Stimulated activated CD8-positive, alpha-beta memory T cell treated with anti-CD3 and anti-CD28 coated beads, Interleukin-4, amount 100 ng/mL, for 24 hours (primary cell): ENCODE results near the gene NBPF4.
"Not testable (repeated sequence)": the region's sequence is repeated elsewhere in the genome, so short reads cannot be mapped to it uniquely, and the experiment has no call there.

Source experiments
- DNase-seq: peaks from one replicate; pipeline ENCODE4 v3.0.0-alpha.2; 2020; ENCODE audit warnings: low read depth

Gene NBPF4, protein sequence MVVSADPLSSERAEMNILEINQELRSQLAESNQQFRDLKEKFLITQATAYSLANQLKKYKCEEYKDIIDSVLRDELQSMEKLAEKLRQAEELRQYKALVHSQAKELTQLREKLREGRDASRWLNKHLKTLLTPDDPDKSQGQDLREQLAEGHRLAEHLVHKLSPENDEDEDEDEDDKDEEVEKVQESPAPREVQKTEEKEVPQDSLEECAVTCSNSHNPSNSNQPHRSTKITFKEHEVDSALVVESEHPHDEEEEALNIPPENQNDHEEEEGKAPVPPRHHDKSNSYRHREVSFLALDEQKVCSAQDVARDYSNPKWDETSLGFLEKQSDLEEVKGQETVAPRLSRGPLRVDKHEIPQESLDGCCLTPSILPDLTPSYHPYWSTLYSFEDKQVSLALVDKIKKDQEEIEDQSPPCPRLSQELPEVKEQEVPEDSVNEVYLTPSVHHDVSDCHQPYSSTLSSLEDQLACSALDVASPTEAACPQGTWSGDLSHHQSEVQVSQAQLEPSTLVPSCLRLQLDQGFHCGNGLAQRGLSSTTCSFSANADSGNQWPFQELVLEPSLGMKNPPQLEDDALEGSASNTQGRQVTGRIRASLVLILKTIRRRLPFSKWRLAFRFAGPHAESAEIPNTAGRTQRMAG

DNA sequence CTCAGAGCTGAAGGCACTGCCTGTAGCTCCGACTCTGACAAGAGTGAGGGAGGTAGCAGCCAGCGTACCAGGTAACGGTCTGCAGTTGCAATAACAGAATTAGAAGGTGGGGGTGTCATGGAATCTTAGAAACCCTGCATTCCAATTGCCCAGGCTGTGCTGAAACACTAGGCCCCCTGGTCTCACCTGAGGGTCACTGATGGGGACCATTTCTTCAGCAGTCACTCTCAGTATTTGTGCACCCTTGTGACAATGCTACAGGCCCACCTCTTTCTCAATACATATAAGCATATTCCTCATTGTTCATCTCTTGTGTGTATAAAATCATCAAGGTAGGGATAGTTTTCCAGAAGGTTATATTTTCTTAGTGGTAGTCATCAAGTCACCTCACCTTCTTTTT is at the start of gene NBPF4:
TSS of gene NBPF4 (minus strand) at position 101 of the 400 bp plus-strand sequence. CDS start 315 bp downstream, outside the sequence.
- DNase-seq, result not testable (repeated sequence)

DNA sequence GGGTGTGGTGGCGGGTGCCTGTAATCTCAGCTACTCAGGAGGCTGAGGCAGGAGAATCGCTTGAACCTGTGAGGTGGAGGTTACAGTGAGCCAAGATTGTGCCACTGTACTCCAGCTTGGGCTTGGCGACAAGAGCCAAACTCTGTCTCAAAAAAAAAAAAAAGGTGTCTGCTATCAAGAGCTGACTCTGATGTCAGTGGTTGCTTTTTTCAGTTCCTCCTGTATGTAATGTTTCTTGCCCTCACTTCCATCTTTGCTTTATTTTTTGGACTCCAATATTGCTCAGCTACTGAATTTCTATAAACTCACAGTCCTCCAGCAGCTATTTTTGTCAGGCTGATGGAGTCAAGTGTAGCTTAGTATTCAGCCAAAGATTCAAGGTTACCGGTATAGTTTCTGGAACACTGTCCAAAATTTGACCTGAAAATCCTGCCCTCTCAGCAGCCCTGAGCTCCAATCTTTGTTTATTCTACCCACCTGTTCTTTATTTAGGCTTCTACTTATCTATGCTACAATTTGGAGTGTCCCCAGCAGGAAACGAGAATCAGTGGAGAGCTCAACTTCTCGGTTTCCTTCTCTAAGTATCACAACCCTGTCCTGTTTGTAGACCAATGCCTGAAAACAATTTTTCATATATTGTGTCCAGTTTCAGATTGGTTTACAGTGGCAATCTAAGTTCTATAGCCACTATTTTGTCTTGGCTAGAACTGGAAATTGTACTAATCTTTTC is 38.8 kb upstream of the NBPF4 start:
- not testable (repeated sequence) for DNase-seq

DNA sequence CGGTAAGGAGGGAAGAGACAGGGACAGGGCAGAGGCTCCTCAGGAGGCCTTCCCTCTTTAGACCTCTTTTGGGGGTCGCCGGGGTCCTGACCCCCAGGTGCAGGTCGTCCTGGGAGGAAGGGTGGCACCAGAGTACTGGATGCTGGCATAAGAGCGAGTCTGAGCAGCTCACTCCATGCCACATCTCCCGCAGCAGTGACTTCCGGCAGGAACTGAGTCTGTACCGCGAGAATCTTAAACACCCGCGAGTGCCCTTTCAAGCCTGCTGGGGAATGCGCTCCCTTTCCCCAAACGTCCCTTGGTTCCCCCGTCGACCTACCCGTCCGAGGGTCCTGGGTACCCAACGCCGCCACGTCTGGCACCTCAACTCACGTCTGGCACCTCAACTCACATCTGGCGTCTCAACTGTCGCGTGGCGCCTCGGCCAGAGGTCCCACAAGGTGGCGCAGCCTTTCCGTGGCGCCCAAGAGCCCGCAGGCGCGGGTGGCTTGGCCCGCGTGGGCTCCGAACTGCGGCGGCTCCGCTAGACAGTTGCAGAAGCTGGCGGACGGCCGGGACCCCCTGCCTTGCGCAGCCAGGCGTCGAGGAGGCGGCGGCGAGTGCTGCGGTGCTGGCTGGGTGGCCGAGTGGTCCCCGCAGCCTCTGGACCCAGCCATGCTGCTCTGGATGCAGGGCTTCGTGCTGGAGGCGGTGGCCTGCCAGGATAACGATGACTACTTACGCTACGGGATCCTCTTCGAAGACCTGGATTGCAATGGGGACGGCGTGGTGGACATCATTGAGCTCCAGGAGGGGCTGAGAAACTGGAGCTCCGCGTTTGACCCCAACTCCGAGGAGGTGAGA is 28.8 kb upstream of the NBPF4 start:
- not testable (repeated sequence) for DNase-seq

- not testable (repeated sequence) for DNase-seq
Observed at GRCh38 chr1:108267097-108267496, 23.2 kb upstream of the NBPF4 start.

DNA sequence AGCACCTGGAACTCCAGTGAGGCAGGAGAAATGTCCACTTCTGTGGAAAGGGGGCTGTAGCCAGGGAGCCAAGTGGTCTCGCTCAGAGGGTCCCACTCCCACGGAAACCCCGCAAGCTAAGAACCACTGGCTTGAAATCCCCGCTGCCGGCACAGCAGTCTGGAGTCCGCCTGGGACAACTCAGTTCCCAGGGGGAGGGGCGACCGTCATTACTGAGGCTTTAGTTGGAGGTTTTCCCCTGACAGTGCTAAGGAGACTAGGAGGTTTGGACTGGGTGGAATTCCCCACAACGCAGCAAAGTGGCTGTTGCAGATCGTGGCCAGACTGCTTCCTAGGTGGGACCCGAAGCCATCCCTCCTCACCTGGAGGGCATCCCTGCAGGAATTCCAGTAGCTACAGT is 18.1 kb upstream of the NBPF4 start:
- DNase-seq, result not testable (repeated sequence)

- not testable (repeated sequence) for DNase-seq
Observed at GRCh38 chr1:108261519-108261918, 17.6 kb upstream of the NBPF4 start.

DNA sequence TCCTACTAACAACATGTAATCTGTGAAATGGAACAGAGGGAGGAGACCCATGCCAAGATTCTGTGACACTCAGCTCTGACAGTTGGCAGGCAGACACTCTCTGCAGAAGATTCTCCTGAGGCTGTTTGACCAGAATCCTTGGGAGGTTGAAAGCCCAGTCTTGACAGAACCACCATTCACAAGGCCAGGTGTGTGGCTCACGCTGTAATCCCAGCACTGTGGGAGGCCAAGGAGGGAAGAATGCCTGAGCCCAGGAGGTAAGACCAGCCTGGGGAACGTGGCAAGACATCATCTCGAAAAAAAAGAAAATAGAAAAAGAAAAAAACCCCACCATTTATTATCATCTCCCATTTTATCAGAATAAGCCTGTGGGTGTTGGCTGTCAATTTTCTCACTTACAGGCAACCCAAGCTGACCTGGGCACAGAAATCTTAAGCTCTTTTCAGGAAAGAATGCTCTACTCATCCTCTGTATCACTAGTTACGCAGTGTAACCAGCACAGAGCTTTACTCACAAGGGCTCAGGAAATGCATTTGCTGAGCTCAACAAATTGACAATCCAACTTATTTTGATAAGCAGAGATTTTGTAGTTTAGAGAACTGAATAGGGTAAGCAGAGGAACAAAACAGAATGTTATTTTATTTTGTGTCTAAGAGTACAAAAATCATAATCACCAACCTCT is 16.8 kb upstream of the NBPF4 start:
- DNase-seq, result not testable (repeated sequence)

DNA sequence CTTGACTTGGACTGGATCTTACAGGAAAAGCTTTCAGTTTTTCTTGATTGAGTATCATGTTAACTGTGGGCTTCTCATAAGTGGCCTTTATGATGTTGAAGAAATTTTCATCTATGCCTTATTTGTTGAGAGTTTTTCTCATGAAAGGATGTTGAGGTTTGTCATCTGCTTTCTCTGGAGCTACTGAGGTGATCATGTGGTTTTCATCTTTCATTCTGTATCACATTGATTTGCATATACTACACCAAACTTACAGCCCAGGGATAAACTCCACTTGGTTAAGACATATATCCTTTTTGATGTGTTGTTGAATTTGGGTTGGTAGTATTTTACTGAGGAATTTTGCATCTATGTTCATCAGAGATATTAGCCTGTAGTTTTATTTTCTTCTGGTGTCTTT is 11.6 kb upstream of the NBPF4 start:
- DNase-seq, result not testable (repeated sequence)

DNA sequence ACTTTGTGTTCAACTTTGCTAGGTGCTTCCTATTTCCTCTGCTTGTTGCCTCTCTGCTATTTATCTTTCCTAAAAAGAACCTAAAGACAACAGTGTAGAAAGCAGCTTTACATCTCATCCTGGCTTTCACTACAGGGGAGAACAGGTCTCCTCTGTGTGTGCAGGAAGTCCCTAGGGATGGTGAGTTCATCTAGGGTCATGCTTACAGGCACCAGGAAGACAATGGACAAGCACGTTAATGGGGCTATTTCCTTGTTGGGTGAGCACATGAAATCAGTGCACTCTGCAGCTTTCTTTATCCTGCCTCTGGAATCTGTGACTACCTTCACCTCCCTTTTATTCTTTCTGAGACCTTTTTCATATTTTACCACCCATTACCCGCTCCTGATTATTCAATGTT is 4.5 kb downstream of the NBPF4 start:
- DNase-seq, result not testable (repeated sequence)

DNA sequence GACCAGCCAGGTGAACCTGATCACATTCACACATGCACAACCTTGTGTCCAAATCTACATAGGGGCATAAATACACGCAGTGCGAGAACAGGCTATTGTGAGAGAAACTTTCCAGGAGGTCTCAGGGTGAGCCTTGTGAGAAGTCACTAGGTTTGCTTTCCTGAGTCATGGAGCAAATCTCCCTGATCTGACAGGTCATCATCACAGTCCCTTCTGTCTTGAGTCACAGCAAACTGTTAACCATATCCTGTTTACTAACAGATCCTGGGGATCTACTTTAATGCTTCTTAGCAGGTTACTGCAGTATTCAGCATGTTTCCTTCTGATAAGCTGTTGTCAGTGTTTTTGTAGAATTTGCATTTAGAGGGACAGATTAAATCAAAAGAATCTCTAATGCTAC is 8.6 kb downstream of the NBPF4 start:
- DNase-seq, result not testable (repeated sequence)

GRCh38 chr1:108232183-108232582 is 11.7 kb downstream of the NBPF4 start:
- DNase-seq, result not testable (repeated sequence)

- not testable (repeated sequence) for DNase-seq
Observed at GRCh38 chr1:108229976-108230375, 13.9 kb downstream of the NBPF4 start.

DNA sequence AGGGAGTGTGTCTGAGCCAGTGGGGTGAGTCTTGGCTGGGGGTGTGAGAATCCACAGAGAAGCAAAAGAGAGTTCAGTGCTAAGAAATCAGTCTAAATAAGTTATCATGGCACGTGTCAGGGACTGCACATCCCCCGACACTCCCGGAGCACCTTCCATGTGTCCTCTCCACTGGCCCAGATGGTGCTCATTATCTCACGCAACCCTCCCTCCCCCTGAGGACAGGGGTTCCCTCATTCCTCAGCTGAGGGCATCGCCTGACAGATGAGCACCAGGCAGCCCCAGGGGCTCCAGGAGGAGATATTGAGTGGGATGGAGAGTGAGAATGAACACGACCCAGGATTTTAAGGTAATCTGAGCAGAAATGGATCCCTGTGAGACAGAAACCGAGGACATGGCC is 16.1 kb downstream of the NBPF4 start:
- not testable (repeated sequence) for DNase-seq

- DNase-seq, result not testable (repeated sequence)
Observed at GRCh38 chr1:108226855-108227254, 17.0 kb downstream of the NBPF4 start.

GRCh38 chr1:108223226-108223625 is 20.6 kb downstream of the NBPF4 start:
- DNase-seq, result not testable (repeated sequence)

GRCh38 chr1:108217515-108218174 is 26.2 kb downstream of the NBPF4 start:
- DNase-seq, result not testable (repeated sequence)

DNA sequence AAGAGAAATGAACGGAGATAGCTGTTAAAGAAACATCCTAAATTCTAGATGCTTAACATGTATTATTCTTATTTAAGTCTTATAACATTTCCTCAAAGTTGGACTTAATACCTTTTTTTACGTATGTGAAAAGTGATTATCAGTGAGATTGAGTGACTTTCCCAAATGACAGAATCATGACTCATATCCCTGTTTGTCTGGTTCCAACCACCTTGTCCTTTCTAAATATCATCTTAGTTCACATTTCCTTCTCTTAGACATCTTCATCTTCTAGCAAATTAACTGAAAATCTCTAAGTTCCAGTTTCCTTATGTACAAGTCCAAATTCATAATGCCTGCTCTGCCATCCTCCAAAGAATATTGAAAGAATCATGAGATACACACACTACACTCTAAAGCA is 26.9 kb downstream of the NBPF4 start:
- DNase-seq, result not testable (repeated sequence)

GRCh38 chr1:108216028-108216890 is 27.6 kb downstream of the NBPF4 start:
- not testable (repeated sequence) for DNase-seq
